ES-I3 (cell line): Measurements from ENCODE around the gene IFNA8.
"Not testable (repeated sequence)": the region's sequence is repeated elsewhere in the genome, so short reads cannot be mapped to it uniquely, and the experiment has no call there.

Source experiments
- H3K36me3 ChIP-seq: 2 replicates; pipeline ENCODE4 v1.6.1; 2013; ENCODE audit warnings: mild to moderate bottlenecking, low read length, control low read depth, moderate library complexity; ENCODE audit not compliant: insufficient read depth
- H3K4me1 ChIP-seq: 2 replicates; pipeline ENCODE4 v1.6.1; 2013; ENCODE audit warnings: mild to moderate bottlenecking, control low read depth, low read length; ENCODE audit not compliant: insufficient read depth
- H3K9ac ChIP-seq: 2 replicates; pipeline ENCODE4 v1.6.1; 2013; ENCODE audit warnings: low read depth, mild to moderate bottlenecking, low read length, moderate library complexity
- H3K9me3 ChIP-seq: 2 replicates; pipeline ENCODE4 v1.6.1; 2013; ENCODE audit warnings: mild to moderate bottlenecking, low read length, moderate library complexity; ENCODE audit not compliant: control insufficient read depth, insufficient read depth

Gene IFNA8

DNA sequence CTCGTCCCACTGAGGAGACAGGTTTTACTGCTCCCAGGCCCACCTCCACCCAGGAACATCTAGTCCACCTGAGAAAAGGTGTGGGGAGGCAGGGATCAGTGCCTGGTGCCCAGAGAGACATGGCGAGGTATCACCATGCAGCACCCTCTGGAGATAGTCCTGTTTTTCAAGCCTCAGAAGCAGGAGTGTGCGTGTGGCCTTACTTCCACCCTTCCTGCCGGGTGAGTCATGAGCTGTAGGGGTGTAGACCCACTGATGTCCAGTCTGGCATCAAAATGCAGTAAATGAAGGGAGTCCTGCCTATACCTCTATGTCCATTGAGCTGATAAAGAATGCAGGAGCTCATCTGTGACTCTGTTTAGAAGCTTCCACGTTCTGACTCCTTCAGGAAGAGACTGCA, 40.4 kb downstream of the IFNA8 start:
- H3K4me1 ChIP-seq, H3K9me3 ChIP-seq, H3K9ac ChIP-seq, H3K36me3 ChIP-seq: not testable (repeated sequence)

DNA sequence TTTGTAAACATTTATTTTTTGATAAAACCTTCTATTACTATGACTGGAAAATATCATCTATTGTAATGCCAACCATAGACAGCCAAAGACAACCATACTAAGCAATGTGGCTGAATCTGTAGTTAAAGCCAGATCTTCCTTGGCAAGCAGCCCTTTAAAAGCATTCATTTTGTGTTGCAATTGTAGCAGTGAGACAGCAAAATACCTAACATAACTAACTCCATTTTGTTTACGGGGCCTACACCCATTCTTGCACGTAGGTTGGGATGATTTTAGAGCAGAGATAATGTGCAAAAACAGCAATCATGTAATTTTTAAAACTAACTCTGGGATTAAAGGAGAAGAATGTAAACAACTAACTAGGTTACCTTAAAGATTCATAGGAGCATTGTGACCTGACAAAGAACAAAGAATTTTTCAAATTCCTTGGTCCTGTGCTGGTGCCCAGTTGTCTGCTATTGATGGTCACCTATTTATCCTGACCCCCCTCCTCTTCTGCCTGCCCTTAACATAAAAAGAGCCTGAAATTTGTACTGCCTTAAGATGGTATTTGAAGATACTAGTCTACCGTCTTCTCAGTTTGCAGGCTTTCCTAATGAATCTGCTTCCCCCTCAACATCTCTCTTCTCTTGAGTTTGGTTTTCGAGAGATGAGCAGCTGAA, 41.9 kb downstream of the IFNA8 start:
- H3K9ac ChIP-seq, result no peak overlapping the region
- H3K9me3 ChIP-seq, result no peaks in the 10 kb centered on the region
- no peaks in the 10 kb centered on the region for H3K36me3 ChIP-seq
- peaks cover 6% of the 10 kb centered on the region for H3K4me1 ChIP-seq

- H3K9me3 ChIP-seq, result no peaks in the 10 kb centered on the region
- H3K9ac ChIP-seq, result no peak overlapping the region
- H3K4me1 ChIP-seq, result peaks cover 6% of the 10 kb centered on the region
- H3K36me3 ChIP-seq, result no peaks in the 10 kb centered on the region
Observed at GRCh38 chr9:21452681-21453080, 43.8 kb downstream of the IFNA8 start.

- Histone ChIP-seq H3K9ac (no peak overlapping the region), H3K9me3 (no peaks in the 10 kb centered on the region), H3K4me1 (peaks cover 6% of the 10 kb centered on the region), H3K36me3 (no peaks in the 10 kb centered on the region)
Observed at GRCh38 chr9:21454149-21454548, 45.2 kb downstream of the IFNA8 start.

DNA sequence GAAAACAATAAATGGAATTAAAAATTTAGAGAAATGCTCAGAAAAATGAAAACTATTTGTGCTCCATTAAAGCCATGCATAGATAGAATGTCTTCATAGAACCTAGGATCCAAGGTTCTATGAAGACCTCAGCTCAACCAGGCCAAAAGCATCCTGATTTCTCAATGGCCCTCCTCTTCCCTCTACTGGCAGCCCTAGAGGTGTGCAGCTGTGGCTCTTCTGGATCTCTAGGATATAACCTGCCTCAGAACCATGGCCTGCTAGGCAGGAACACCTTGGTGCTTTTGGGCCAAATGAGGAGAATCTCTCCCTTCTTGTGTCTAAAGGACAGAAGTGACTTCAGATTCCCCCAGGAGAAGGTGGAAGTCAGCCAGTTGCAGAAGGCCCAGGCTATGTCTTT, 46.4 kb downstream of the IFNA8 start:
- Histone ChIP-seq H3K9ac (no peak overlapping the region), H3K4me1 (peaks cover 6% of the 10 kb centered on the region)

More for the DNA sequence above, 46.4 kb downstream of the IFNA8 start:
- H3K36me3 ChIP-seq, result no peaks in the 10 kb centered on the region
- no peaks in the 10 kb centered on the region for H3K9me3 ChIP-seq
